ENCODE measurements around the gene DDX1. TPM values are rescaled to one million over a fixed set of nuclear protein-coding genes. Genes with fewer than 3 reads are reported as not detected.

The DDX1 gene
- total RNA-seq, 1 donor from 2014 or later, result 89.9 TPM

GRCh38 chr2:15670469-15670868 is 78.8 kb downstream of the DDX1 start:
- H3K27me3 Mint-ChIP-seq (ENCODE audit: low read depth), result peaks cover 7% of the 10 kb centered on the region
- DNase-seq (ENCODE audit: low spot score), result no peak
- H3K4me3 Mint-ChIP-seq (ENCODE audit: unreplicated experiment), result no peak overlapping the region
- TF ChIP-seq CTCF (IDR thresholded peaks at IDR 0.05), result no peak
- H3K27ac Mint-ChIP-seq (ENCODE audit: unreplicated experiment), result no peak overlapping the region
- H3K9me3 Mint-ChIP-seq (ENCODE audit: low read depth), result no peaks in the 10 kb centered on the region
- peaks cover 26% of the 10 kb centered on the region for H3K4me1 Mint-ChIP-seq (ENCODE audit: low read depth)
- peaks cover 1% of the 10 kb centered on the region for H3K36me3 Mint-ChIP-seq (ENCODE audit: low read depth)

GRCh38 chr2:15670981-15671380 is 79.3 kb downstream of the DDX1 start:
- Mint-ChIP-seq H3K27ac (ENCODE audit: unreplicated experiment) (no peak overlapping the region), H3K27me3 (ENCODE audit: low read depth) (peaks cover 7% of the 10 kb centered on the region), H3K4me3 (ENCODE audit: unreplicated experiment) (no peak overlapping the region), H3K9me3 (ENCODE audit: low read depth) (no peaks in the 10 kb centered on the region), H3K36me3 (ENCODE audit: low read depth) (peaks cover 1% of the 10 kb centered on the region), H3K4me1 (ENCODE audit: low read depth) (peaks cover 26% of the 10 kb centered on the region)
- TF ChIP-seq CTCF (IDR thresholded peaks at IDR 0.05), result no peak
- DNase-seq (ENCODE audit: low spot score), result no peak

- TF ChIP-seq CTCF (IDR thresholded peaks at IDR 0.05), result no peak
- H3K4me1 Mint-ChIP-seq (ENCODE audit: low read depth), result peaks cover 26% of the 10 kb centered on the region
- peaks cover 7% of the 10 kb centered on the region for H3K27me3 Mint-ChIP-seq (ENCODE audit: low read depth)
- peaks cover 1% of the 10 kb centered on the region for H3K36me3 Mint-ChIP-seq (ENCODE audit: low read depth)
- H3K27ac Mint-ChIP-seq (ENCODE audit: unreplicated experiment), result no peak overlapping the region
- no peaks in the 10 kb centered on the region for H3K9me3 Mint-ChIP-seq (ENCODE audit: low read depth)
- no peak overlapping the region for H3K4me3 Mint-ChIP-seq (ENCODE audit: unreplicated experiment)
- no peak for DNase-seq (ENCODE audit: low spot score)
Observed at GRCh38 chr2:15671409-15671808, 79.7 kb downstream of the DDX1 start.

GRCh38 chr2:15671842-15672815 is 80.5 kb downstream of the DDX1 start:
- H3K36me3 Mint-ChIP-seq (ENCODE audit: low read depth), result peaks cover 1% of the 10 kb centered on the region
- peaks cover 7% of the 10 kb centered on the region for H3K27me3 Mint-ChIP-seq (ENCODE audit: low read depth)
- H3K4me3 Mint-ChIP-seq (ENCODE audit: unreplicated experiment), result no peak overlapping the region
- H3K27ac Mint-ChIP-seq (ENCODE audit: unreplicated experiment), result no peak overlapping the region
- TF ChIP-seq CTCF (IDR thresholded peaks at IDR 0.05), result no peak
- no peak for DNase-seq (ENCODE audit: low spot score)
- H3K9me3 Mint-ChIP-seq (ENCODE audit: low read depth), result no peaks in the 10 kb centered on the region
- peaks cover 27% of the 10 kb centered on the region for H3K4me1 Mint-ChIP-seq (ENCODE audit: low read depth)

GRCh38 chr2:15672961-15673918 is 81.6 kb downstream of the DDX1 start:
- H3K27me3 Mint-ChIP-seq (ENCODE audit: low read depth), result peaks cover 8% of the 10 kb centered on the region
- no peak for DNase-seq (ENCODE audit: low spot score)
- no peak overlapping the region for H3K4me3 Mint-ChIP-seq (ENCODE audit: unreplicated experiment)
- H3K36me3 Mint-ChIP-seq (ENCODE audit: low read depth), result peaks cover 1% of the 10 kb centered on the region
- no peak overlapping the region for H3K27ac Mint-ChIP-seq (ENCODE audit: unreplicated experiment)
- peaks cover 28% of the 10 kb centered on the region for H3K4me1 Mint-ChIP-seq (ENCODE audit: low read depth)
- H3K9me3 Mint-ChIP-seq (ENCODE audit: low read depth), result no peaks in the 10 kb centered on the region
- no peak for TF ChIP-seq CTCF (IDR thresholded peaks at IDR 0.05)

Measured in chondrocyte (in vitro differentiated cells).